HepG2 (cell line): ENCODE results near the gene NECTIN2. TPM values are rescaled to one million over a fixed set of nuclear protein-coding genes. Genes with fewer than 3 reads are reported as not detected.
"Not testable (repeated sequence)": the region's sequence is repeated elsewhere in the genome, so short reads cannot be mapped to it uniquely, and the experiment has no call there.

Experiments used
- BORCS8-MEF2B ChIP-seq: sonication (generic); formaldehyde crosslinking; IDR thresholded peaks from 2 replicates; pipeline ENCODE4 v1.8.0; 2022; ENCODE audit warnings: mild to moderate bottlenecking, missing genetic modification reagents
- CREB1 ChIP-seq, 2 experiments: fragments of 450-650 bp in 1 of 2; IDR thresholded peaks; 2 replicates each; pipeline ENCODE4 v1.6.1; 2016 to 2017; ENCODE audit warnings: control low read depth in 1 of 2, mild to moderate bottlenecking in 1 of 2, missing compliant biosample characterization in 1 of 2, missing genetic modification characterization in 1 of 2
- DNMT1 ChIP-seq: sonication (generic); formaldehyde crosslinking; IDR thresholded peaks from 2 replicates; pipeline ENCODE4 v1.5.1; 2020; ENCODE audit warnings: mild to moderate bottlenecking, missing genetic modification reagents
- DR1 ChIP-seq: sonication (generic); formaldehyde crosslinking; IDR thresholded peaks from 2 replicates; pipeline ENCODE4 v1.8.0; 2021; ENCODE audit warnings: mild to moderate bottlenecking, missing genetic modification reagents, inconsistent platforms
- EP300 ChIP-seq, 3 experiments: sonication (generic) in 1 of 3; formaldehyde crosslinking in 1 of 3; IDR thresholded peaks; 2 replicates each; pipeline versions ENCODE4 v1.5.1 to v1.6.1; 2011 to 2020; ENCODE audit warnings: low read depth in 2 of 3, low read length in 2 of 3, borderline replicate concordance in 1 of 3, improper control_type of control experiment in 1 of 3, mild to moderate bottlenecking in 1 of 3, missing genetic modification reagents in 1 of 3, moderate library complexity in 1 of 3
- HES4 ChIP-seq: sonication (generic); formaldehyde crosslinking; IDR thresholded peaks from 2 replicates; pipeline ENCODE4 v1.9.0; 2021; ENCODE audit warnings: mild to moderate bottlenecking, missing genetic modification reagents, borderline replicate concordance
- HIVEP1 ChIP-seq: sonication (generic); formaldehyde crosslinking; IDR thresholded peaks from 2 replicates; pipeline ENCODE4 v1.4.0; 2020; ENCODE audit warnings: mild to moderate bottlenecking, missing genetic modification reagents
- HNRNPLL ChIP-seq: fragments of 200-400 bp; formaldehyde crosslinking; IDR thresholded peaks from 2 replicates; pipeline ENCODE4 v1.6.1; 2017; ENCODE audit warnings: mild to moderate bottlenecking, low read depth, low read length; ENCODE audit not compliant: poor library complexity, severe bottlenecking
- IRF9 ChIP-seq: sonication (generic); formaldehyde crosslinking; IDR thresholded peaks from 2 replicates; pipeline ENCODE4 v1.8.0; 2022; ENCODE audit warnings: missing genetic modification reagents, mild to moderate bottlenecking, borderline replicate concordance
- KLF16 ChIP-seq, 2 experiments: sonication (generic) in 1 of 2; formaldehyde crosslinking in 1 of 2; IDR thresholded peaks; 2 replicates each; pipeline versions ENCODE4 v1.6.1 to v1.8.0; 2016 to 2023; ENCODE audit warnings: missing genetic modification reagents in 2 of 2, missing compliant biosample characterization in 1 of 2
- MAZ ChIP-seq, 2 experiments: sonication (generic) in 1 of 2; formaldehyde crosslinking in 1 of 2; IDR thresholded peaks; 2 replicates each; pipeline versions ENCODE4 v1.5.0 to v1.6.1; 2012 to 2020; ENCODE audit warnings: low read depth in 2 of 2, mild to moderate bottlenecking in 2 of 2, borderline replicate concordance in 1 of 2, improper control_type of control experiment in 1 of 2, low read length in 1 of 2, missing genetic modification reagents in 1 of 2, moderate library complexity in 1 of 2
- POLR2A ChIP-seq, 2 experiments: IDR thresholded peaks; 2 replicates each; pipeline ENCODE4 v1.6.1; 2011; ENCODE audit warnings: low read depth in 2 of 2, low read length in 2 of 2, mild to moderate bottlenecking in 1 of 2, moderate library complexity in 1 of 2; ENCODE audit not compliant: insufficient read depth in 1 of 2
- SALL1 ChIP-seq: sonication (generic); formaldehyde crosslinking; IDR thresholded peaks from 2 replicates; pipeline ENCODE4 v1.8.0; 2022; ENCODE audit warnings: mild to moderate bottlenecking, missing genetic modification reagents
- ZNF18 ChIP-seq: sonication (generic); formaldehyde crosslinking; IDR thresholded peaks from 2 replicates; pipeline ENCODE4 v1.8.0; 2022; ENCODE audit warnings: mild to moderate bottlenecking, missing genetic modification reagents; ENCODE audit not compliant: insufficient replicate concordance
- ZNF20 ChIP-seq: sonication (generic); formaldehyde crosslinking; IDR thresholded peaks from 2 replicates; pipeline ENCODE4 v1.4.0; 2020; ENCODE audit warnings: mild to moderate bottlenecking, moderate library complexity, missing genetic modification reagents
- ZNF264 ChIP-seq: sonication (generic); formaldehyde crosslinking; IDR thresholded peaks from 2 replicates; pipeline ENCODE4 v1.4.0; 2020; ENCODE audit warnings: missing genetic modification reagents
- ZNF274 ChIP-seq: sonication (generic); formaldehyde crosslinking; IDR thresholded peaks from 2 replicates; pipeline ENCODE4 v1.5.1; 2020; ENCODE audit warnings: mild to moderate bottlenecking, missing genetic modification reagents
- ZNF333 ChIP-seq: sonication (generic); formaldehyde crosslinking; IDR thresholded peaks from 2 replicates; pipeline ENCODE4 v1.4.0; 2020; ENCODE audit warnings: mild to moderate bottlenecking, missing genetic modification reagents, borderline replicate concordance
- ZNF350 ChIP-seq: sonication (generic); formaldehyde crosslinking; IDR thresholded peaks from 2 replicates; pipeline ENCODE4 v1.4.0; 2020; ENCODE audit warnings: mild to moderate bottlenecking, low read depth, missing genetic modification reagents, borderline replicate concordance
- ZNF746 ChIP-seq: sonication (generic); formaldehyde crosslinking; IDR thresholded peaks from 2 replicates; pipeline ENCODE4 v1.8.0; 2022; ENCODE audit warnings: mild to moderate bottlenecking, missing genetic modification reagents
- ZNF816 ChIP-seq: sonication (generic); formaldehyde crosslinking; IDR thresholded peaks from 2 replicates; pipeline ENCODE4 v1.8.0; 2022; ENCODE audit warnings: missing genetic modification reagents, mild to moderate bottlenecking, borderline replicate concordance
- ZNF83 ChIP-seq: sonication (generic); formaldehyde crosslinking; IDR thresholded peaks from 2 replicates; pipeline ENCODE4 v1.4.0; 2020; ENCODE audit warnings: missing genetic modification reagents, mild to moderate bottlenecking, borderline replicate concordance
- polyA plus RNA-seq, 8 experiments: library from polyadenylated mRNA; depleted of rRNA in 3 of 8; stranded (reverse) in 7 of 8; unstranded in 1 of 8; fragments of >200 nt; fragmentation: Illumina TruSeq in 4 of 8; extraction: Trizol in 4 of 8; gene quantifications; 2 replicates each; pipeline versions ENCODE4 v1.2.1 to v1.2.3, GENCODE V29; 2011 to 2016; ENCODE audit warnings: low read depth in 4 of 8, missing spikeins in 1 of 8, mixed read lengths in 1 of 8; ENCODE audit not compliant: insufficient read depth in 1 of 8
- total RNA-seq, 5 experiments: library from RNA; depleted of rRNA; stranded (reverse); fragments of >200 nt; fragmentation: Illumina TruSeq; extraction: Trizol; gene quantifications; 2 replicates each; pipeline ENCODE4 v1.2.3, GENCODE V29; 2016; ENCODE audit warnings: low read depth in 1 of 5
- TF ChIP-seq, protein P1 (sequence below): sonication (generic); formaldehyde crosslinking; IDR thresholded peaks from 2 replicates; pipeline ENCODE4 v1.4.0; 2020; ENCODE audit warnings: mild to moderate bottlenecking, missing genetic modification reagents

NECTIN2 gene
- total and polyA plus RNA-seq, 2 of the 13 experiments (the other 11 are each of a cell fraction or from before 2014, with no cell fraction given), result 75.4 to 114 TPM

DNA sequence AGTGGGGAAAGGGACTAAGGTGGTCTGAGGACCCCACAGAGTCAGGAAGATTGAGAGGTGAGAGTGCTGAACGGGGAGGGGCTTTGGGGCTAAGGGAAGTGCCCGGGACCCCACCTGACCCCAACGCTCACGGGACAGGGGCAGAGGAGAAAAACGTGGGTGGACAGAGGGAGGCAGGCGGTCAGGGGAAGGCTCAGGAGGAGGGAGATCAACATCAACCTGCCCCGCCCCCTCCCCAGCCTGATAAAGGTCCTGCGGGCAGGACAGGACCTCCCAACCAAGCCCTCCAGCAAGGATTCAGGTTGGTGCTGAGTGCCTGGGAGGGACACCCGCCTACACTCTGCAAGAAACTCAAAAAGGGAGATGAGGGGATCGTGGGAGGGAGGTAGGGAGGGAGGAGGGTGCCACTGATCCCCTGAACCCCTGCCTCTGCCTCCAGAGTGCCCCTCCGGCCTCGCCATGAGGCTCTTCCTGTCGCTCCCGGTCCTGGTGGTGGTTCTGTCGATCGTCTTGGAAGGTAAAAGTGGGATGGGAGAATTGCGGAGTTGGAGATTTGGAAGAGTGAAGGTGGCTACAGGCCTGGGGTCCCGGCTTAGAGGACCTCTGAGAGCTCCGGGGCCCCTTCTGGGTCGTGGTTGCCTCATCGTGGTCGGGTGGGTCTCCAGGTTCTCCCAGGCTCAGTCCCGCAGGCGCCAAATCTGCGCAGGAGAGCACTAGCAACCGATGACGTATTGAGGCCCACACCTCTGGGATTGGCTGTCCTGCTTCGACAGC lies 68.5 kb downstream of the NECTIN2 start, which contains the start of gene APOC1 (continued):
- not testable (repeated sequence) for TF ChIP-seq MAZ (IDR thresholded peaks at IDR 0.05; ENCODE audit: borderline replicate concordance, low read depth, low read length); EP300 (IDR thresholded peaks at IDR 0.05; ENCODE audit: low read depth in 2 of 2, low read length in 2 of 2)
- peak; percentile 40 for TF ChIP-seq MAZ (CRISPR knock-in tag; IDR thresholded peaks at IDR 0.05; ENCODE audit: low read depth)
- TF ChIP-seq HNRNPLL, result peak; percentile 40
- TF ChIP-seq EP300 (CRISPR knock-in tag; IDR thresholded peaks at IDR 0.05; ENCODE audit: borderline replicate concordance), result peak; percentile 17; the same call in 1 of the 2 replicates
- TF ChIP-seq ZNF350 (CRISPR knock-in tag), result peak; percentile 48; the same call in 1 of the 2 replicates
- TF ChIP-seq ZNF83 (CRISPR knock-in tag), result peak; percentile 60; the same call in 1 of the 2 replicates
- 0 out of 2 replicates have a peak, but pooled peaks have one; percentile 28 for TF ChIP-seq ZNF264 (CRISPR knock-in tag)
- TF ChIP-seq ZNF816 (CRISPR knock-in tag), result 0 out of 2 replicates have a peak, but pooled peaks have one; percentile 60
- peak; percentile 28; the same call in 1 of the 2 replicates for TF ChIP-seq ZNF274
- TF ChIP-seq HIVEP1 (CRISPR knock-in tag), result 0 out of 2 replicates have a peak, but pooled peaks have one; percentile 5
- peak; percentile 72 to 76 for TF ChIP-seq POLR2A (IDR thresholded peaks at IDR 0.05; ENCODE audit: insufficient read depth in 1 of 2, low read depth in 2 of 2, low read length in 2 of 2)
- TF ChIP-seq, protein P1, sequence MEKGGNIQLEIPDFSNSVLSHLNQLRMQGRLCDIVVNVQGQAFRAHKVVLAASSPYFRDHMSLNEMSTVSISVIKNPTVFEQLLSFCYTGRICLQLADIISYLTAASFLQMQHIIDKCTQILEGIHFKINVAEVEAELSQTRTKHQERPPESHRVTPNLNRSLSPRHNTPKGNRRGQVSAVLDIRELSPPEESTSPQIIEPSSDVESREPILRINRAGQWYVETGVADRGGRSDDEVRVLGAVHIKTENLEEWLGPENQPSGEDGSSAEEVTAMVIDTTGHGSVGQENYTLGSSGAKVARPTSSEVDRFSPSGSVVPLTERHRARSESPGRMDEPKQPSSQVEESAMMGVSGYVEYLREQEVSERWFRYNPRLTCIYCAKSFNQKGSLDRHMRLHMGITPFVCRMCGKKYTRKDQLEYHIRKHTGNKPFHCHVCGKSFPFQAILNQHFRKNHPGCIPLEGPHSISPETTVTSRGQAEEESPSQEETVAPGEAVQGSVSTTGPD (CRISPR knock-in tag), result 0 out of 2 replicates have a peak, but pooled peaks have one; percentile 40
- TF ChIP-seq CREB1 (IDR thresholded peaks at IDR 0.05), result peak; percentile 94
- TF ChIP-seq CREB1 (CRISPR knock-in tag; IDR thresholded peaks at IDR 0.05), result peak; percentile 97
- 0 out of 4 replicates have a peak, but pooled peaks of 1 of the 2 experiments have one; percentile 30 for TF ChIP-seq KLF16 (CRISPR knock-in tag; IDR thresholded peaks at IDR 0.05)
- TF ChIP-seq ZNF746, result peak; percentile 75
- peak; percentile 58 for TF ChIP-seq SALL1
- TF ChIP-seq ZNF20 (CRISPR knock-in tag), result 0 out of 2 replicates have a peak, but pooled peaks have one; percentile 40
- TF ChIP-seq IRF9, result 0 out of 2 replicates have a peak, but pooled peaks have one; percentile 43
- peak; percentile 60 for TF ChIP-seq ZNF18 (CRISPR knock-in tag)
- peak; percentile 44; the same call in 1 of the 2 replicates for TF ChIP-seq HES4 (CRISPR knock-in tag)
- TF ChIP-seq BORCS8-MEF2B (CRISPR knock-in tag), result peak; percentile 16; the same call in 1 of the 2 replicates
- peak; percentile 95 for TF ChIP-seq DR1 (CRISPR knock-in tag)
- TF ChIP-seq DNMT1 (CRISPR knock-in tag), result 0 out of 2 replicates have a peak, but pooled peaks have one; percentile 41
- TF ChIP-seq ZNF333 (CRISPR knock-in tag), result 0 out of 2 replicates have a peak, but pooled peaks have one; percentile 54
